WI38 (cell line): ENCODE results near the gene HMGN4.

Experiments used
- H3K4me3 ChIP-seq: 2 replicates; pipeline ENCODE4 v1.5.1; 2011; ENCODE audit warnings: low read depth, mild to moderate bottlenecking, control low read depth, low read length
- CTCF ChIP-seq: IDR thresholded peaks from 2 replicates; pipeline ENCODE4 v1.5.1; 2012; ENCODE audit warnings: low read depth, mild to moderate bottlenecking, control low read depth, low read length

HMGN4 gene

GRCh38 chr6:26537846-26538571 lies at the start of gene HMGN4:
Gene HMGN4 (plus strand): TSS chr6:26538366. CDS start chr6:26545207, 6,841 bp downstream.
- TF ChIP-seq CTCF: no peak
- peak within 1 kb of the TSS; percentile 85 for H3K4me3 ChIP-seq

- TF ChIP-seq CTCF: no peak
- H3K4me3 ChIP-seq: no peak overlapping the region
Observed at GRCh38 chr6:26489996-26490964, 47.9 kb upstream of the HMGN4 start.

- no peak overlapping the region for H3K4me3 ChIP-seq
- TF ChIP-seq CTCF: no peak
Observed at GRCh38 chr6:26491604-26492003, 46.6 kb upstream of the HMGN4 start.

- no peak overlapping the region for H3K4me3 ChIP-seq
- peak; percentile 19; the same call in 1 of the 2 replicates for TF ChIP-seq CTCF
Observed at GRCh38 chr6:26493258-26493657, 44.9 kb upstream of the HMGN4 start.

GRCh38 chr6:26494117-26494516 lies 44.0 kb upstream of the HMGN4 start:
- H3K4me3 ChIP-seq: no peak overlapping the region
- TF ChIP-seq CTCF: no peak

- H3K4me3 ChIP-seq: no peak overlapping the region
- no peak for TF ChIP-seq CTCF
Observed at GRCh38 chr6:26495281-26495680, 42.9 kb upstream of the HMGN4 start.

GRCh38 chr6:26497610-26498009 lies 40.6 kb upstream of the HMGN4 start:
- no peak overlapping the region for H3K4me3 ChIP-seq
- no peak for TF ChIP-seq CTCF
